ENCODE measurements around the gene TUBGCP2.

- no peak for TF ChIP-seq SIN3A (IDR thresholded peaks at IDR 0.05; ENCODE audit: borderline replicate concordance, insufficient read depth, low read length)
- no peak for TF ChIP-seq REST (IDR thresholded peaks at IDR 0.05; ENCODE audit: insufficient read depth in 1 of 2, low read depth in 2 of 2, low read length in 2 of 2)
- no peak for TF ChIP-seq POLR2AphosphoS5 (IDR thresholded peaks at IDR 0.05; ENCODE audit: low read depth, low read length)
- no peak for TF ChIP-seq TAF1 (IDR thresholded peaks at IDR 0.05; ENCODE audit: borderline replicate concordance, insufficient read depth, low read length)
These were observed 35.6 kb upstream of the TUBGCP2 start for GRCh38 chr10:133344236-133344635.
